Right atrium auricular region (tissue), 2 donors: ENCODE measurements around the gene MYO3B. TPM values are rescaled to one million over a fixed set of nuclear protein-coding genes. Genes with fewer than 3 reads are reported as not detected.
A peak's percentile ranks its signal among the peaks of the same experiment; 100 is the strongest.

Experiments used
- DNase-seq: peaks from one replicate; pipeline ENCODE4 v3.0.0-alpha.2; 2019; ENCODE audit warnings: low spot score
- H3K27ac ChIP-seq, 2 donors: fragments of 200-600 bp; sonication (generic); 1 replicate in 1 of 2; 2 replicates in 1 of 2; pipeline ENCODE4 v1.5.1; 2016 to 2019
- H3K27me3 ChIP-seq, 2 donors: fragments of 200-600 bp; sonication (generic); one replicate each; pipeline versions ENCODE4 v1.5.1 to v1.6.0; 2017 to 2019
- H3K36me3 ChIP-seq: fragments of 200-600 bp; sonication (generic); one replicate; pipeline ENCODE4 v1.5.1; 2016
- H3K4me1 ChIP-seq, 2 donors: fragments of 200-600 bp; sonication (generic); one replicate each; pipeline versions ENCODE4 v1.5.1 to v1.6.0; 2017 to 2019
- H3K4me3 ChIP-seq, 2 donors: fragments of 200-600 bp; sonication (generic); 1 replicate in 1 of 2; 2 replicates in 1 of 2; pipeline ENCODE4 v1.5.1; 2017 to 2019; ENCODE audit warnings: mild to moderate bottlenecking in 1 of 2, moderate library complexity in 1 of 2
- H3K9me3 ChIP-seq, 2 donors: fragments of 200-600 bp; sonication (generic); one replicate each; pipeline ENCODE4 v1.5.1; 2019
- CTCF ChIP-seq, 2 donors: fragments of 200-600 bp; sonication (generic); IDR thresholded peaks; one replicate each; pipeline ENCODE4 v1.5.1; 2019; ENCODE audit warnings: antibody characterized with exemption in 2 of 2
- total RNA-seq, 2 donors: library from RNA; depleted of rRNA; stranded (reverse); fragments of >200 nt; gene quantifications; one replicate each; pipeline ENCODE4 v1.1.0, GENCODE V29; 2016

Gene MYO3B
- total RNA-seq, 2 donors from 2014 or later: not detected

- no peak for TF ChIP-seq CTCF (IDR thresholded peaks at IDR 0.05)
- no peaks in the 10 kb centered on the region for H3K9me3 ChIP-seq
- no peak overlapping the region for H3K27ac ChIP-seq
- H3K4me3 ChIP-seq: no peak overlapping the region
- no peaks in the 10 kb centered on the region for H3K27me3 ChIP-seq
- no peaks in the 10 kb centered on the region for H3K36me3 ChIP-seq
- H3K4me1 ChIP-seq: no peaks in the 10 kb centered on the region
- DNase-seq: no peak
These were observed 50.5 kb downstream of the MYO3B start for GRCh38 chr2:170228429-170228828.

- Histone ChIP-seq H3K4me3 (no peak overlapping the region), H3K27ac (no peak overlapping the region), H3K9me3 (no peaks in the 10 kb centered on the region), H3K36me3 (no peaks in the 10 kb centered on the region), H3K4me1 (no peaks in the 10 kb centered on the region), H3K27me3 (no peaks in the 10 kb centered on the region)
- DNase-seq: no peak
- TF ChIP-seq CTCF (IDR thresholded peaks at IDR 0.05): no peak
These were observed 51.2 kb downstream of the MYO3B start for GRCh38 chr2:170229125-170229524.

- TF ChIP-seq CTCF (IDR thresholded peaks at IDR 0.05): no peak
- Histone ChIP-seq H3K4me3 (no peak overlapping the region), H3K27me3 (no peaks in the 10 kb centered on the region), H3K36me3 (no peaks in the 10 kb centered on the region), H3K4me1 (no peaks in the 10 kb centered on the region), H3K27ac (no peak overlapping the region), H3K9me3 (no peaks in the 10 kb centered on the region)
- no peak for DNase-seq
These were observed 51.8 kb downstream of the MYO3B start for GRCh38 chr2:170229744-170230143.

GRCh38 chr2:170235860-170236679 lies 58.1 kb downstream of the MYO3B start:
- no peak for DNase-seq
- no peaks in the 10 kb centered on the region for H3K27me3 ChIP-seq
- H3K4me3 ChIP-seq: no peak overlapping the region
- H3K4me1 ChIP-seq: no peaks in the 10 kb centered on the region
- peak in 1 of 2 donors; percentile 66 for TF ChIP-seq CTCF (IDR thresholded peaks at IDR 0.05)
- H3K27ac ChIP-seq: no peak overlapping the region
- H3K9me3 ChIP-seq: no peaks in the 10 kb centered on the region
- H3K36me3 ChIP-seq: no peaks in the 10 kb centered on the region

- Histone ChIP-seq H3K27me3 (no peaks in the 10 kb centered on the region), H3K4me1 (no peaks in the 10 kb centered on the region), H3K36me3 (no peaks in the 10 kb centered on the region), H3K27ac (no peak overlapping the region), H3K4me3 (no peak overlapping the region), H3K9me3 (no peaks in the 10 kb centered on the region)
- TF ChIP-seq CTCF (IDR thresholded peaks at IDR 0.05): no peak
- no peak for DNase-seq
These were observed 58.7 kb downstream of the MYO3B start for GRCh38 chr2:170236680-170237047.
